ENCODE measurements around the gene KBTBD3.

The KBTBD3 gene, protein sequence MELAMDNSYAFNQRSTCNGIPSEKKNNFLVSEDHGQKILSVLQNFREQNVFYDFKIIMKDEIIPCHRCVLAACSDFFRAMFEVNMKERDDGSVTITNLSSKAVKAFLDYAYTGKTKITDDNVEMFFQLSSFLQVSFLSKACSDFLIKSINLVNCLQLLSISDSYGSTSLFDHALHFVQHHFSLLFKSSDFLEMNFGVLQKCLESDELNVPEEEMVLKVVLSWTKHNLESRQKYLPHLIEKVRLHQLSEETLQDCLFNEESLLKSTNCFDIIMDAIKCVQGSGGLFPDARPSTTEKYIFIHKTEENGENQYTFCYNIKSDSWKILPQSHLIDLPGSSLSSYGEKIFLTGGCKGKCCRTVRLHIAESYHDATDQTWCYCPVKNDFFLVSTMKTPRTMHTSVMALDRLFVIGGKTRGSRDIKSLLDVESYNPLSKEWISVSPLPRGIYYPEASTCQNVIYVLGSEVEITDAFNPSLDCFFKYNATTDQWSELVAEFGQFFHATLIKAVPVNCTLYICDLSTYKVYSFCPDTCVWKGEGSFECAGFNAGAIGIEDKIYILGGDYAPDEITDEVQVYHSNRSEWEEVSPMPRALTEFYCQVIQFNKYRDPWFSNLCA

DNA sequence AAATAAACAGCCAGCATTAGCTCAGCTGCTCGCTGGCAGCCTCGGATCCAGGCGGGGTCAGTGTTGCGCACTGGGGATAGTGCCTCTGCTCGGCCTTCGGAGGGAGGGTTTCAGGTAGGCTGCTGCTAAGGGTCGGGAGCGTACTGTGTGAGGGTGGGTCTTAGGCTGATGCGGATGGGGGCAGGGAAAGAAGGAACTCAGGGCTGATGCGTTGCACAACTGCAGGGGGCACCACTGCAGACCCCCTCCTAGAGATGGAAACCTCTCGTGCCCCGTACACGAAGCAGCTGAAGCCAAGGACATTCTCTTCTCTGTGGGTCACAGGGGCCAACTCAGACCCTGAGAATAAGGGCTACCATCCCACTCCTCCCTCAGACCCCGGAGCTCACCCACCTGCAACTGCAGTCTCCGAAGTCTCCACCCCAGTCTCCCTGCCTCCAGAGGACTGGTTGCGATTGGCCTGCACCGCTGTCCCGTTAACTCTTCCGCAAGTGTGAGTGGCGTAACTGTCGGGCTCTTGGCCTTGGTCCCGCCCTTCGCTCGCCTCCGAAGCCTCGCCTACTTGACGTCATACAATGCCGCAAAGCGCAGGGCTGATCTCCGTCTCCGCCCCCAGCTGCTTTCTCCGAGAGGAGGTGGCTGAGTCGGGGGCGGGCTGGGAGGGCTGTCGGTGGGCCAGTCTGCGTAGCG is at the start of gene KBTBD3:
TSS of gene KBTBD3 (minus strand) at position 429 of the 690 bp plus-strand sequence. CDS start 18,250 bp downstream, outside the sequence.
- peak; percentile 95 for DNase-seq (ENCODE audit: low read depth)

GRCh38 chr11:106121570-106122320 is 44.6 kb upstream of the KBTBD3 start:
- DNase-seq (ENCODE audit: low read depth), result no peak

GRCh38 chr11:106105986-106106385 is 28.8 kb upstream of the KBTBD3 start:
- DNase-seq (ENCODE audit: low read depth), result no peak

DNA sequence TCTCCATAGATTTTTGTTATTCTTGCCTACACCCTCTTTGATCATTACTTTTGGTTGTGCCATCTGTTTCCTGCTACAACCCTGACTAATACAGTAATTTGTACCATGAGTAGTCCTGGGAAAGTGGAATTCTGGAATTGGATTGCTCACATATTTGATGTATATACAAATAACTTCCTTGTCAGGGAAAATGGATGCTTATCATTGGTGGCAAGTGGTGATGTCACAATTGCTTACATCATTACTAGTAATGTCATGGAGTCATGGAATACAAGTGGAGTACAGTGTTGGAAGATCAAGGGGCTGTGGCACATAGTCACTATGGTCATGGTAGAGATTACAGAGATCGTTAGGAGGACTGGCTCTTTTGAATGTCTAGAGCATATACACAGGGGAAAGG is 24.7 kb upstream of the KBTBD3 start:
- no peak for DNase-seq (ENCODE audit: low read depth)

DNA sequence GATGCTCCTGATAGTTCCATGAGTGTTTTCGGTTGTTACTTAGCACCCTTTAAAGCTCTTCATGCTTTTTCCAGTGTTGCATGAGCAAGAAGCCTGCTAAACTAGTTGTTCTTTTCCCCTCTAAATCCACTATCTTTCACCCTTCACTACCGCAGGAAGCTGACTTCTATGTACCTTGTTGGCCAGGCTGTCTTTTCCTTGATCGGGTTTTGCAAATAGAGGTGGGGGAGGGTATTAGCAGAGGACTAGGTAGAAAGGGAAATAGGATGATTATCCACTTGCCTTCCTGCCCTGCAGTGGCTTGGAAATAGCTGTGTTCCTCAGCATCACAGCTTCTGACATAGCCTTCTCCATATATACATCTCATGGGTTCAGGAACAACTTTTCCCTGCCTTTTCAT is 24.2 kb upstream of the KBTBD3 start:
- no peak for DNase-seq (ENCODE audit: low read depth)

GRCh38 chr11:106098893-106099553 is 21.9 kb upstream of the KBTBD3 start:
- DNase-seq (ENCODE audit: low read depth), result no peak

- no peak for DNase-seq (ENCODE audit: low read depth)
Observed at GRCh38 chr11:106092446-106092845, 15.3 kb upstream of the KBTBD3 start.

GRCh38 chr11:106091480-106092123 is 14.5 kb upstream of the KBTBD3 start:
- DNase-seq (ENCODE audit: low read depth), result no peak

DNA sequence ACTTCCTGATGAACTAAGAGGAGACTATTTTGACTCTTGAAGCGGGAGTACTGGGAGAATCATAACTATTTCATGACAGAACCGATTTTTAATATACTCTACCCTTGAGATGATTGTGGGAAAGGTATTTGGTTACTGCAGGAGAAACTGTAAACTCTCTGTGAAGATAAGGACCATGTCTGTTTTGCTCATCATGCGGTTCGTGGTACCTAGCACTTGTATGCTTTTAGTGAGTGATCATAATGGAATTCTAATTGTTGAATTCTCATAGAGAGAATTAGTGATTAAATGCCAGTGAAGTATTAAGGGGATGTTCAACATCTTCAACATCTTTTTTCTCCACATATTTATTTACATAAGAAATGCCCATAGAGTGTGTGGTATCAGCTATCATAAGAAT is 11.7 kb upstream of the KBTBD3 start:
- DNase-seq (ENCODE audit: low read depth), result no peak

- no peak for DNase-seq (ENCODE audit: low read depth)
Observed at GRCh38 chr11:106087815-106088435, 10.8 kb upstream of the KBTBD3 start.

DNA sequence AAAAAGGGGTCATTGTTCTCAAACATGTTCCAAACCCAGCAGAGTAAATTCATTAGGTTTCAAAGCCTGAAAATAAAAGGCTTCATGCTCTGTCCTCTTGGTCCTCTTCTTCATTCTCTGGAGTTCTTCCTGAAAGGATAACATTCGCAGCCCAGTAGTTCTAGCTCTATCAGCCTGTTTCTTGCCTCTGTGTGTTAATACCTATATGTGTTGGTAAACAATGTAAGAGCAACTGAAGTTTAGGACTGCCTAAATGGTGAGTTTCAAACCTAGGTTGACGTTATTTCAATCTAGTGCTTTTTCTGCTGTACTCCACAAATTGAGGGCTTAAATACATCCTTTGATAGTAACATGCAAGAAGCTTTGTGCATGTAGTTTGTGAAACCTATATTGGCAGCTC is 9.7 kb upstream of the KBTBD3 start:
- DNase-seq (ENCODE audit: low read depth), result no peak

GRCh38 chr11:106086135-106086534 is 9.0 kb upstream of the KBTBD3 start:
- no peak for DNase-seq (ENCODE audit: low read depth)

GRCh38 chr11:106082096-106082495 is 4.9 kb upstream of the KBTBD3 start:
- no peak for DNase-seq (ENCODE audit: low read depth)

- DNase-seq (ENCODE audit: low read depth), result no peak
Observed at GRCh38 chr11:106077609-106078455, 685 bp upstream of the KBTBD3 start, which contains the start of gene AASDHPPT. AASDHPPT (plus strand) TSS chr11:106077662; CDS start chr11:106077711, 49 bp downstream.

DNA sequence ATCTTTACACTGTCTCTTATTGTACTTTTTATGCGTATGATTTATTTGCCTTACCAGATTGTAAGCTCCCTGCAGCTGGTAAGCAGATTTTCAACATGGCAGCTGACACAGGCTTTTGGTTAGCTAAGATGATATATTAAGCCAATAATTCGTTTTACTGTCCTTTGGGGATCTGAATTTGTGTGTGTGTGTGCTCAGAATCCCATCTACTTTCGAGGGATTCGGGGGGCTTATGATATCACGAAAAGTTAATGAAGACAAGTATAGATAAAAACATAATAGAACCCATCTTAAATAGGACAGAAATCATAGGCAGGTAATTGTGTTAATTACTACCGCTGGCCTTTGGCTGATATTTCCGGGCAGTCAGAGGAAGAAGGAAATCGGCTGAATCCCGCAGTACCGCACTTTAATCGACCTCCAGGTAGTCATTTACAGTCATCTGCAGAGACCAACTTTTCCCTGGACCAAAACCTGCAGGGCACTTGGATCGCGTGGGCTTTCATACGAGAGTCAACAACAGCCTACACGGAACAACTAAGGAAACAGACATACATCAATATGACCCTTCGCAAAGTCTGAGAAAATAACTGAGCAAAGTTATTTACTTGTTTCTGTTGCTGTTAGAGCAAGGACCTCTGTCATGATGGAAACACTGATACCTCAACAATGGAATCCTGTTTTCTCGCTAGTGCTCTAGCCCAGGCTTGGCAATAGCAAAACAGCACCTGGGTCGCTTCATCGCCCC is 802 bp downstream of the KBTBD3 start:
- DNase-seq (ENCODE audit: low read depth), result no peak

DNA sequence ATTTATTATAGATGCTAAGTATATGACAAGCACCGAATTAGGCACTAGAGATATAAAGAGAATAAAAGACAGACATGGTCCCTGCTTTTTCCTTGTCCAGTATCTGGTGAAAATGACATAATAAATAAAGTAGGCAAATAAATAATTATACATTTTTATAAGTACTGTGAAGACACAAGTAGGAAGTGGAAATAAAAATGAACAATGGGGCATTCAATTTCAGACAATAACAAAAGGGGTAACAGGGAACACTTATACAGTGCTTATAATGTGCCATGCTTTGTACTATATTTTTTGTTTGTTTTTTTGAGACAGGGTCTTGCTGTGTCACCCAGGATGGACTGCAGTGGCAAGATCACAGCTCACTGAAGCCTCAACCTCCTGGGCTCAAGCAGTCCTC is 4.3 kb downstream of the KBTBD3 start:
- no peak for DNase-seq (ENCODE audit: low read depth)

DNA sequence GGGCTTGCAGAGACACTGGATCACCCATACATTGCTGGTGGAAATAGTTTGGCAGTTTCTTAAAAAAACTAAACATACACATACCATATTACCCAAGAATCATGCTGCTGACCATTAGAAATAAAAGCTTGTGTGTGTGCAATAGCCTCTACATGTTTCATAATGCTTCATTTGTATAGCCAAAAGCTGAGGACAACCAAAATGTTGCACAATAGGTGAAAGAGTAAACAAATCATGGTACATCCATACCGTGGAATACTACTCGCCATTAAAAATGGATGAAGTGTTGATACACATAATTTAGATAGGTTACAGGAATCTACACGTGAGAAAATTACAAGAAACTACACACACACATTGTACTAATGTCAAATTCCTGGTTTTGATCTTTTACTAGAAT is 6.5 kb downstream of the KBTBD3 start:
- DNase-seq (ENCODE audit: low read depth), result no peak

DNA sequence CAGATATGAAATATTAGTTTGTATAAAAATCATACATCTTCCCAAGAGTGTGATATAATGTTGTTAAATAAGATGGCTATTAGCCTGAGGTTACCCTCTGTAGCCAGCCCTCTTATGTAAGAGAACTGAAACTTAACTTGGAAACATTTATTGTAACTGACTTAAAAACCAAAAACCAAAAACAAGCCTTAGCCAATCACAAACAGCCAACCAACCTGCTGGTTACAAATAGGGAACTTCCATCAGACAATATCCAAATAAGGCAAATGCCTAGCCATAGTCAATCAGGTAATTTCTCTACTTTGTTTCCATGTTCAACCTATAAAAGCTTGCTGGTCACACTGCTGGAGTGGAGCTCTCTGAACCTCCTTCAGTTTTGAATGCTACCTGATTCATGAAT is 14.1 kb downstream of the KBTBD3 start:
- no peak for DNase-seq (ENCODE audit: low read depth)

All from stimulated activated CD8-positive, alpha-beta memory T cell treated with anti-CD3 and anti-CD28 coated beads, Interleukin-7, amount 100 ng/mL, for 24 hours (primary cell).